ENCODE measurements around the gene TBC1D7.

Gene TBC1D7

GRCh38 chr6:13286181-13286580 is 42.2 kb downstream of the TBC1D7 start:
- ChIA-PET POLR2A (interaction anchor here (0.9 kb wide), 1 partner anchor 43 kb away, joined by 4 read pairs; the partner anchor contains the start of gene TBC1D7), CTCF (interaction anchor here (0.6 to 0.9 kb wide), 2 partner anchors 339 to 639 kb away, joined by 3 to 4 read pairs; no protein-coding TSS in a partner anchor)
- DNase-seq (ENCODE audit: extremely low spot score), result no peak
- TF ChIP-seq SUZ12 (IDR thresholded peaks at IDR 0.05) (no peak), TARDBP (IDR thresholded peaks at IDR 0.05) (no peak)

- POLR2A ChIA-PET, result interaction anchor here (0.6 to 0.9 kb wide), 2 partner anchors 37 to 43 kb away, joined by 3 to 4 read pairs; partner anchors contain the start of gene TBC1D7
- no peak for DNase-seq (ENCODE audit: extremely low spot score)
- CTCF ChIA-PET, result interaction anchor here (0.6 to 0.9 kb wide), 2 partner anchors 339 to 638 kb away, joined by 3 to 4 read pairs; no protein-coding TSS in a partner anchor
- TF ChIP-seq BHLHE40 (IDR thresholded peaks at IDR 0.05; ENCODE audit: borderline replicate concordance), result no peak
- no peak for TF ChIP-seq PKNOX1 (IDR thresholded peaks at IDR 0.05)
- no peak for TF ChIP-seq ELF4 (IDR thresholded peaks at IDR 0.05)
- TF ChIP-seq FOXM1 (IDR thresholded peaks at IDR 0.05; ENCODE audit: borderline replicate concordance), result no peak
- no peak for TF ChIP-seq SUZ12 (IDR thresholded peaks at IDR 0.05)
- TF ChIP-seq L3MBTL2 (conservative IDR thresholded peaks at IDR 0.05), result no peak
- no peak for TF ChIP-seq LEF1 (IDR thresholded peaks at IDR 0.05; ENCODE audit: borderline replicate concordance)
- TF ChIP-seq ARNT (IDR thresholded peaks at IDR 0.05), result no peak
- no peak for TF ChIP-seq FOXA1 (IDR thresholded peaks at IDR 0.05)
- TF ChIP-seq TARDBP (IDR thresholded peaks at IDR 0.05), result no peak
- no peak for TF ChIP-seq SP1 (IDR thresholded peaks at IDR 0.05)
These were observed 42.6 kb downstream of the TBC1D7 start for GRCh38 chr6:13285705-13286104.

- ChIA-PET CTCF (no interaction called here), POLR2A (no interaction called here)
- no peak for DNase-seq (ENCODE audit: extremely low spot score)
- no peak for TF ChIP-seq FOXA1 (IDR thresholded peaks at IDR 0.05)
- no peak for TF ChIP-seq ZNF384 (IDR thresholded peaks at IDR 0.05)
These were observed 43.7 kb downstream of the TBC1D7 start for GRCh38 chr6:13284646-13285045.

GRCh38 chr6:13283331-13283730 is 45.0 kb downstream of the TBC1D7 start:
- CTCF ChIA-PET, result no interaction called here
- POLR2A ChIA-PET, result no interaction called here
- no peak for TF ChIP-seq FOXA1 (IDR thresholded peaks at IDR 0.05)
- TF ChIP-seq SP1 (IDR thresholded peaks at IDR 0.05), result no peak
- TF ChIP-seq BHLHE40 (IDR thresholded peaks at IDR 0.05; ENCODE audit: borderline replicate concordance), result no peak
- no peak for TF ChIP-seq PKNOX1 (IDR thresholded peaks at IDR 0.05)
- TF ChIP-seq ZNF384 (IDR thresholded peaks at IDR 0.05), result no peak
- TF ChIP-seq TARDBP (IDR thresholded peaks at IDR 0.05), result no peak
- TF ChIP-seq HDGF (IDR thresholded peaks at IDR 0.05; ENCODE audit: borderline replicate concordance), result no peak
- TF ChIP-seq FOXK2 (IDR thresholded peaks at IDR 0.05), result no peak
- TF ChIP-seq FOXM1 (IDR thresholded peaks at IDR 0.05; ENCODE audit: borderline replicate concordance), result no peak
- TF ChIP-seq L3MBTL2 (conservative IDR thresholded peaks at IDR 0.05), result no peak
- no peak for TF ChIP-seq LEF1 (IDR thresholded peaks at IDR 0.05; ENCODE audit: borderline replicate concordance)
- TF ChIP-seq ARNT (IDR thresholded peaks at IDR 0.05), result no peak
- no peak for TF ChIP-seq NFRKB (IDR thresholded peaks at IDR 0.05)
- no peak for TF ChIP-seq SUZ12 (IDR thresholded peaks at IDR 0.05)
- no peak for TF ChIP-seq ELF4 (IDR thresholded peaks at IDR 0.05)
- no peak for DNase-seq (ENCODE audit: extremely low spot score)

GRCh38 chr6:13282393-13283069 is 45.8 kb downstream of the TBC1D7 start:
- CTCF ChIA-PET, result no interaction called here
- POLR2A ChIA-PET, result no interaction called here
- TF ChIP-seq ELF4 (IDR thresholded peaks at IDR 0.05), result no peak
- TF ChIP-seq SUZ12 (IDR thresholded peaks at IDR 0.05), result no peak
- no peak for DNase-seq (ENCODE audit: extremely low spot score)

- ChIA-PET CTCF (no interaction called here), POLR2A (no interaction called here)
- DNase-seq (ENCODE audit: extremely low spot score), result no peak
- no peak for TF ChIP-seq NFRKB (IDR thresholded peaks at IDR 0.05)
- TF ChIP-seq SP1 (IDR thresholded peaks at IDR 0.05), result no peak
- TF ChIP-seq ARNT (IDR thresholded peaks at IDR 0.05), result no peak
- no peak for TF ChIP-seq FOXM1 (IDR thresholded peaks at IDR 0.05; ENCODE audit: borderline replicate concordance)
- TF ChIP-seq CTBP1 (IDR thresholded peaks at IDR 0.05; ENCODE audit: borderline replicate concordance), result no peak
- no peak for TF ChIP-seq ELF4 (IDR thresholded peaks at IDR 0.05)
- TF ChIP-seq FOXA1 (IDR thresholded peaks at IDR 0.05), result no peak
- TF ChIP-seq ZNF384 (IDR thresholded peaks at IDR 0.05), result no peak
- no peak for TF ChIP-seq FOXK2 (IDR thresholded peaks at IDR 0.05)
- no peak for TF ChIP-seq BHLHE40 (IDR thresholded peaks at IDR 0.05; ENCODE audit: borderline replicate concordance)
- no peak for TF ChIP-seq LEF1 (IDR thresholded peaks at IDR 0.05; ENCODE audit: borderline replicate concordance)
- TF ChIP-seq HDGF (IDR thresholded peaks at IDR 0.05; ENCODE audit: borderline replicate concordance), result no peak
- TF ChIP-seq PKNOX1 (IDR thresholded peaks at IDR 0.05), result no peak
- TF ChIP-seq L3MBTL2 (conservative IDR thresholded peaks at IDR 0.05), result no peak
These were observed 46.7 kb downstream of the TBC1D7 start for GRCh38 chr6:13281686-13282085.

GRCh38 chr6:13280254-13280653 is 48.1 kb downstream of the TBC1D7 start:
- ChIA-PET CTCF (no interaction called here), POLR2A (no interaction called here)
- TF ChIP-seq ZNF384 (IDR thresholded peaks at IDR 0.05) (no peak), ELF4 (IDR thresholded peaks at IDR 0.05) (no peak), FOXK2 (IDR thresholded peaks at IDR 0.05) (no peak), HDGF (IDR thresholded peaks at IDR 0.05; ENCODE audit: borderline replicate concordance) (no peak), LEF1 (IDR thresholded peaks at IDR 0.05; ENCODE audit: borderline replicate concordance) (no peak), SUZ12 (IDR thresholded peaks at IDR 0.05) (no peak), FOXM1 (IDR thresholded peaks at IDR 0.05; ENCODE audit: borderline replicate concordance) (no peak), NFRKB (IDR thresholded peaks at IDR 0.05) (no peak), ARNT (IDR thresholded peaks at IDR 0.05) (no peak), FOXA1 (IDR thresholded peaks at IDR 0.05) (no peak), SP1 (IDR thresholded peaks at IDR 0.05) (no peak), CTBP1 (IDR thresholded peaks at IDR 0.05; ENCODE audit: borderline replicate concordance) (no peak), L3MBTL2 (conservative IDR thresholded peaks at IDR 0.05) (no peak)
- no peak for DNase-seq (ENCODE audit: extremely low spot score)
